Gastrocnemius medialis (tissue), 4 donors: ENCODE data around the gene THSD4.

Experiments
- CTCF ChIP-seq, 5 experiments: fragments of 450-650 bp in 3 of 5; fragments of 200-600 bp in 2 of 5; sonication (generic) in 2 of 5; IDR thresholded peaks in 4 of 5; conservative IDR thresholded peaks in 1 of 5; 1 replicate in 4 of 5; 2 replicates in 1 of 5; pipeline ENCODE4 v1.5.1; 2016 to 2019; ENCODE audit warnings: antibody characterized with exemption in 5 of 5, mild to moderate bottlenecking in 3 of 5, moderate library complexity in 3 of 5
- POLR2A ChIP-seq, 2 donors: fragments of 450-650 bp; IDR thresholded peaks; one replicate each; pipeline ENCODE4 v1.6.1; 2017; ENCODE audit warnings: antibody characterized with exemption in 2 of 2, mild to moderate bottlenecking in 2 of 2, moderate library complexity in 2 of 2

- TF ChIP-seq CTCF (IDR thresholded peaks at IDR 0.05 in 4 of 5, conservative IDR thresholded peaks at IDR 0.05 in 1 of 5) (no peak), POLR2A (IDR thresholded peaks at IDR 0.05) (no peak)
Measured at GRCh38 chr15:71386005-71386404, 270.7 kb downstream of the THSD4 start.
